Adrenal gland (tissue), 12 donors: ENCODE data around the gene DPM2. TPM values are rescaled to one million over a fixed set of nuclear protein-coding genes. Genes with fewer than 3 reads are reported as not detected.

Source experiments
- DNase-seq, 7 donors: peaks; one replicate each; pipeline ENCODE4 v3.0.0-alpha.2; 2019 to 2020
- H3K27ac ChIP-seq, 5 donors: fragments of 200-600 bp; sonication (generic) in 4 of 5; 1 replicate in 3 of 5; 2 replicates in 2 of 5; pipeline versions ENCODE4 v1.5.1 to v1.8.0; 2016 to 2020; ENCODE audit warnings: mild to moderate bottlenecking in 1 of 5
- H3K27me3 ChIP-seq: fragments of 200-600 bp; 2 replicates; pipeline ENCODE4 v1.8.0; 2021
- H3K36me3 ChIP-seq, 2 donors: fragments of 200-600 bp; replicated peaks in 1 of 2; 1 replicate in 1 of 2; 2 replicates in 1 of 2; pipeline versions ENCODE4 v1.5.1 to v1.8.0; 2018 to 2022
- H3K4me1 ChIP-seq, 2 donors: fragments of 200-600 bp; replicated peaks in 1 of 2; 1 replicate in 1 of 2; 2 replicates in 1 of 2; pipeline versions ENCODE4 v1.5.1 to v1.8.0; 2018 to 2021
- H3K4me3 ChIP-seq, 4 donors: fragments of 200-600 bp; sonication (generic) in 3 of 4; one replicate each; pipeline ENCODE4 v1.5.1; 2016 to 2018
- H3K9me3 ChIP-seq, 3 donors: fragments of 200-600 bp; sonication (generic) in 1 of 3; replicated peaks in 1 of 3; 1 replicate in 2 of 3; 2 replicates in 1 of 3; pipeline versions ENCODE4 v1.5.1 to v1.8.0; 2016 to 2021
- CTCF ChIP-seq, 6 experiments: fragments of 450-650 bp in 4 of 6; fragments of 200-600 bp in 2 of 6; sonication (generic) in 1 of 6; IDR thresholded peaks; 1 replicate in 5 of 6; 2 replicates in 1 of 6; pipeline versions ENCODE4 v1.5.1 to v1.8.0; 2016 to 2021; ENCODE audit warnings: antibody characterized with exemption in 6 of 6, mild to moderate bottlenecking in 2 of 6, moderate library complexity in 1 of 6
- POLR2A ChIP-seq, 2 donors: fragments of 450-650 bp; IDR thresholded peaks; one replicate each; pipeline ENCODE4 v1.6.1; 2017; ENCODE audit warnings: antibody characterized with exemption in 2 of 2, mild to moderate bottlenecking in 2 of 2, moderate library complexity in 1 of 2
- WGBS, 4 donors: extraction: QIAGEN DNeasy Blood & Tissue Kit in 2 of 4; methylation state at CpG; one replicate each; pipeline versions ENCODE4 v1.1.5 to v1.1.7; 2013 to 2017; 5-methylcytosine and 5-hydroxymethylcytosine counted together
- intact Hi-C, 2 donors: fragments of 100-400 bp; cut with DNase I; formaldehyde crosslinking; loops; one replicate each; pipeline versions ENCODE4 v1.14.1 to v1.15.0; 2022 to 2023
- polyA plus RNA-seq, 3 donors: library from polyadenylated mRNA; stranded (reverse); fragments of 200-250 nt in 2 of 3; fragments of 350-450 nt in 1 of 3; fragmentation: Illumina TruSeq in 1 of 3; extraction: RNeasy Lipid Tissue Mini Kit (QIAGEN cat#74804) in 1 of 3; gene quantifications; one replicate each; pipeline ENCODE4 v1.2.3, GENCODE V29; 2013 to 2014
- total RNA-seq, 9 donors: library from RNA; depleted of rRNA in 4 of 9; stranded (reverse); fragments of >200 nt in 4 of 9; fragments of 120-200 nt in 1 of 9; fragmentation: NEBNext Ultra II Directional in 1 of 9; extraction: Animal tissue kit (Norgen Biotek cat#: 25700) in 1 of 9; gene quantifications; one replicate each; pipeline versions ENCODE4 v1.1.0 to v1.2.4, GENCODE V29; 2013 to 2023
- donor health status: healthy with polysubstance abuse.
- donor health status: Bipolar disorder and iron deficiency.
- donor health status: DM: yes; HTN: yes; CAD: no.
- donor health status: DM: no; HTN: no; CAD: no.
- donor health status: DM: no; HTN: no; CAD: no.
- donor health status: DM: yes; HTN: yes; CAD: no.

The DPM2 gene
- total and polyA plus RNA-seq, 12 donors, result 18.4 to 46.8 (median 33.5) TPM

- DNase-seq, result peak in 3 of 7 donors; percentile 7 to 58 (median 22)
- H3K36me3 ChIP-seq, result no peaks in the 10 kb centered on the region
- H3K27ac ChIP-seq, result peak overlapping the region in 3 of 5 donors; percentile 91 to 95 (median 91)
- H3K9me3 ChIP-seq, result no peaks in the 10 kb centered on the region
- TF ChIP-seq POLR2A (IDR thresholded peaks at IDR 0.05) (no peak), CTCF (IDR thresholded peaks at IDR 0.05) (no peak)
- 59 to 69% (median 65%) methylated on average over 11 to 16 of the region's 16 CpGs for WGBS, 4 donors
- intact Hi-C loops, result no loop called here
- H3K4me3 ChIP-seq, result no peak overlapping the region
- no peaks in the 10 kb centered on the region for H3K27me3 ChIP-seq
- peaks cover 91 to 100% of the 10 kb centered on the region in 2 donors for H3K4me1 ChIP-seq
Observed at GRCh38 chr9:127970401-127971313, 33.0 kb upstream of the DPM2 start.

- Histone ChIP-seq H3K9me3 (no peaks in the 10 kb centered on the region), H3K36me3 (no peaks in the 10 kb centered on the region), H3K27ac (peak overlapping the region; percentile 30 to 95 (median 91)), H3K4me3 (no peak overlapping the region), H3K4me1 (peaks cover 91 to 100% of the 10 kb centered on the region in 2 donors), H3K27me3 (no peaks in the 10 kb centered on the region)
- DNase-seq, result peak; percentile 79 to 96 (median 89)
- 35 to 55% (median 41%) methylated on average over 5 to 10 of the region's 10 CpGs for WGBS, 4 donors
- intact Hi-C loops, result no loop called here
- TF ChIP-seq POLR2A (IDR thresholded peaks at IDR 0.05), result peak in 1 of 2 donors; percentile 54
- TF ChIP-seq CTCF (IDR thresholded peaks at IDR 0.05), result no peak
Observed at GRCh38 chr9:127968700-127969383, 31.2 kb upstream of the DPM2 start.

- no peaks in the 10 kb centered on the region for H3K27me3 ChIP-seq
- DNase-seq, result peak; percentile 58 to 83 (median 71)
- TF ChIP-seq CTCF (IDR thresholded peaks at IDR 0.05) (no peak), POLR2A (IDR thresholded peaks at IDR 0.05) (no peak)
- H3K9me3 ChIP-seq, result no peaks in the 10 kb centered on the region
- peaks cover 91 to 100% of the 10 kb centered on the region in 2 donors for H3K4me1 ChIP-seq
- H3K4me3 ChIP-seq, result no peak overlapping the region
- no peaks in the 10 kb centered on the region for H3K36me3 ChIP-seq
- intact Hi-C loops, result no loop called here
- peak overlapping the region; percentile 1 to 95 (median 91) for H3K27ac ChIP-seq
- WGBS, 4 donors, result 48 to 100% (median 68%) methylated on average over 1 to 3 of the region's 3 CpGs
Observed at GRCh38 chr9:127968042-127968441, 30.4 kb upstream of the DPM2 start.

- DNase-seq, result peak in 1 of 7 donors; percentile 14
- no peaks in the 10 kb centered on the region for H3K36me3 ChIP-seq
- H3K4me1 ChIP-seq, result peaks cover 91 to 100% of the 10 kb centered on the region in 2 donors
- peak overlapping the region; percentile 35 to 95 (median 91) for H3K27ac ChIP-seq
- no peaks in the 10 kb centered on the region for H3K27me3 ChIP-seq
- intact Hi-C loops, result no loop called here
- WGBS, 4 donors, result 57 to 89% (median 61%) methylated on average over 3 to 9 of the region's 9 CpGs
- TF ChIP-seq POLR2A (IDR thresholded peaks at IDR 0.05), result no peak
- no peak for TF ChIP-seq CTCF (IDR thresholded peaks at IDR 0.05)
- H3K9me3 ChIP-seq, result no peaks in the 10 kb centered on the region
- H3K4me3 ChIP-seq, result no peak overlapping the region
Observed at GRCh38 chr9:127967151-127967809, 29.6 kb upstream of the DPM2 start.
